NCI-H146 (cell line): ENCODE data around the gene OR5AP2.
"Not testable (repeated sequence)": the region's sequence is repeated elsewhere in the genome, so short reads cannot be mapped to it uniquely, and the experiment has no call there.

Experiments used
- DNase-seq: peaks from one replicate; lab custom pipeline; 2025; lab: John Stamatoyannopoulos, UW

OR5AP2 gene

GRCh38 chr11:56642339-56642738 is at the start of gene OR5AP2:
Gene OR5AP2 (minus strand): TSS chr11:56642439. CDS start chr11:56642439, 0 bp downstream.
- DNase-seq = no peak

GRCh38 chr11:56691179-56691578 is 48.9 kb upstream of the OR5AP2 start:
- DNase-seq = not testable (repeated sequence)

- no peak for DNase-seq
Measured at GRCh38 chr11:56688554-56689100, 46.4 kb upstream of the OR5AP2 start.

GRCh38 chr11:56670984-56671383 is 28.7 kb upstream of the OR5AP2 start:
- no peak for DNase-seq

- DNase-seq = no peak
Measured at GRCh38 chr11:56663386-56663785, 21.1 kb upstream of the OR5AP2 start, which contains the start of gene OR5AR1. Gene OR5AR1 (plus strand): TSS chr11:56663686. CDS start chr11:56663686, 0 bp downstream.

GRCh38 chr11:56659755-56660154 is 17.5 kb upstream of the OR5AP2 start:
- no peak for DNase-seq

- DNase-seq = no peak
Measured at GRCh38 chr11:56637500-56637899, 4.7 kb downstream of the OR5AP2 start.

GRCh38 chr11:56636861-56637260 is 5.4 kb downstream of the OR5AP2 start:
- no peak for DNase-seq

GRCh38 chr11:56632329-56632728 is 9.9 kb downstream of the OR5AP2 start:
- DNase-seq = no peak

- no peak for DNase-seq
Measured at GRCh38 chr11:56625946-56626345, 16.3 kb downstream of the OR5AP2 start.

- peak; percentile 6 for DNase-seq
Measured at GRCh38 chr11:56624661-56625110, 17.6 kb downstream of the OR5AP2 start.

- no peak for DNase-seq
Measured at GRCh38 chr11:56611174-56611573, 31.1 kb downstream of the OR5AP2 start.

GRCh38 chr11:56592088-56592717 is 50.0 kb downstream of the OR5AP2 start:
- DNase-seq = not testable (repeated sequence)
